GM19438 (cell line): Measurements from ENCODE around the gene APOD.
A peak's percentile ranks its signal among the peaks of the same experiment; 100 is the strongest.

Experiments
- ATAC-seq: cut with Tn5 transposase; IDR thresholded peaks from one replicate; pipeline ENCODE4 v1.9.1; 2021; ENCODE audit warnings: low read depth; ENCODE audit not compliant: unreplicated experiment

The APOD gene

DNA sequence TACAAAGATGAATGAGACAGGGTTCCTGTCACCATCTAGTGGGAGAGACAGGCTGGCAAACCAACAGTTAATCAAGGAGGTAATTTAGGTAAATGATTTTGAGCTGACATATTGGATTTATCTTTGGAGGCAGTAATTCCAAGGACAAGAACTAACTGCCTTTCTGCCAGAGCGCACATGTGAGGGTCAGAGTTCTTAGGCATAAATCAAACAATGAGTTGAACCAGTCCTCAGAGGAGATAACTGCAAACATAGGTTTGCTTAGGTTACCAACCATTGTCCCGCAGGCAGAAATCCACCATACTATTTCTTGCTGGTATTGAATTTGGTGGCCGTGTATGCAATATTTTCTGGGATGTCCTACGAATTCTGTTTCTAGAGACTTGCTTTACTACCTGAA, 26.4 kb downstream of the APOD start:
- ATAC-seq = no peak

DNA sequence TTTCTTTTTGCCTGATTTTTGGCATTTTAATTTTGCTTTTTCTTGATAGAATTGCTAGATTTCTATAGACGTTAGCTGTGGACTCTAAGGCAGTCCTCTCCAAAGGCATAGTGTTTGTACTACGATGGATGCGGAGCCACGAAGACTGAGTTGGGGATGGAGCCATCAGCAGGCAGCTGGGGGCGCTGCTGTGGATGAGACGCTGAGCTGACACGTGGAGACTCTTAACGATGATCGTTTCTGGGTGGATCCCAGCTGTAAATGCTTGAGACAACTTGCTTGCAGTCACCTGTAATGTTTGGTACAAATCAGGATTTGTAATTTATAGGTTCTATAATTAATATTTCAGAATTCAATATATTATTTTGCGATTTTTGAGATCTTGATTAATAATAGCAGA, 27.4 kb downstream of the APOD start:
- no peak for ATAC-seq

DNA sequence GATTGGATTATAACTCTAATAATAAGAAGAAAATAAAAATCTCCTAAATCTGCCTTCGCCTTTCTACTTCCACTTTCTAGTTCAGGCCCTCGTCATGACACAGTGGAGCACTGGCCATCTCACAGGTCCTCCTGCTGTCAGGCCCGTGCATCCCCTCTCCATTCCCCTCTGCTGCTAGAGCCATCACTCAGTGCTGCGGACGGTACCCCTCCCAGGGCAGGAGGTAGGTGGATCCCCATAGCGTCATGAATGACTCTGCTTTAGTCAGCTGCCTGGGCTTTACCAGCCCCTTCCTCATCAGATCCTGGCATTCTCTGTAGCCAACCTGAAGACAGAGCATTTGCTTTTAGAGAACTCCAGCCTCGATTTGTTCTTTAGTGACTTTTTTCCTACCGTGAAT, 28.6 kb downstream of the APOD start:
- no peak for ATAC-seq

DNA sequence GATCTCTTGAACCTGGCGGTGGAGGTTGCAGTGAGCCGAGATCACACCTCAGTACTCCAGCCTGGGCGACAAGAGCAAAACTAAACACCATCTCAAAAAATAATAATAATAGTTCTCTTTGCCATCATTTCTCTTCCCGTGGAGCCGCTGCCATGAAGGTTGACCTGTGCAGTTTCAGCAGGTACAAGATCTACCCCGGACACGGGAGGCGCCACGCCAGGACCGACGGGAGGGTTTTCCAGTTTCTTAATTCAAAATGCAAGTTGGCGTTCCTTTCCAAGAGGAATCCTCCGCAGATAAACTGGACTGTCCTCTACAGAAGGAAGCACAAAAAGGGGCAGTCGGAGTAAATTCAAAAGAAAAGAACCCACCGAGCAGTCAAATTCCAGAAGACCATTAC, 29.3 kb downstream of the APOD start:
- no peak for ATAC-seq

DNA sequence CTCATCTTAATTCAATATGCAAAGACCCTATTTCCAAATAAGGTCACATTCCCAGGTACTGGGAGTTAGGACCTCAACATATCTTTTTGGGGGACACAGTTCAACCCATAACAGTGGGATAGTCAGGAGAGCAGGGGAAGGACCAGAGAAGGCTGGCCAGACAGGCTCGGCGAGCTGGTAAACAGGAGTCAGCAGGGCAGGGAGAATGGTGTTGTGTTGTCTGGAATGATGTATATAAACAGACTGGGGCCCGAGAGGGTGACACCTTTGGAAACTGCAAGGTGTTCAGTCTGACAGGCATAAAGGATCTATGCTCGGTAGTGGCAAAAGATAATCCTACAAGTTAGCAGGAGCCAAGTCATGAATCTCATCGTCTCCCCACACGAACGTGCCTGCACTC, 30.5 kb downstream of the APOD start:
- ATAC-seq = no peak

DNA sequence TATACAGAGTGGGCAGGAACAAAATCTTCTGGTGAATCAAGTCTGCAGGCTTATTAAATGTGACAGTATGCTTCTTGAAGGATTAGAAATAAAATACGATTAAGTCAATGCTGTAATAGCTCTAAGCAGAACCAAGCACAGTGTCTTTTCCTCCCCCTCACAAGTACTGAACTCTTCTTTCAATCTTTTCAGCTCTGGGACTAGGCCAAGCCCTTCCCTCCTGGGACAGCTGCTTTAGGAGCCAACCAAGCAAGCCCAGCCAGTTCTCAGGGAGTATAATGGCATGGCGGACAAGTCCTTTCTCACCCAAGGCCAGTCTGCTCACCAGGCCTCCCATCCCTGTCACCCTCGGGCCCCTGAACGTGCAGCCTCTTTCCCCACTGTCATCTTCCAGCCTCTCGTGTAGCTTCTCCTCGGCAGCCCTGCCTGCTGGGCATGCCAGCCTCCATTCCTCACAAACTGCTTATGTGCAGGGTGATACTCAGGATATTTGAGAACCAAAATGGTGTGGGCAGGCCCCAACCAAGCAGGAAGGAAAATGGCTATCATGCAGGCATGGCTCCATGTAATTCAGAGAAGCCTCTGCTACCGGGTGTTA, 32.3 kb downstream of the APOD start:
- no peak for ATAC-seq

DNA sequence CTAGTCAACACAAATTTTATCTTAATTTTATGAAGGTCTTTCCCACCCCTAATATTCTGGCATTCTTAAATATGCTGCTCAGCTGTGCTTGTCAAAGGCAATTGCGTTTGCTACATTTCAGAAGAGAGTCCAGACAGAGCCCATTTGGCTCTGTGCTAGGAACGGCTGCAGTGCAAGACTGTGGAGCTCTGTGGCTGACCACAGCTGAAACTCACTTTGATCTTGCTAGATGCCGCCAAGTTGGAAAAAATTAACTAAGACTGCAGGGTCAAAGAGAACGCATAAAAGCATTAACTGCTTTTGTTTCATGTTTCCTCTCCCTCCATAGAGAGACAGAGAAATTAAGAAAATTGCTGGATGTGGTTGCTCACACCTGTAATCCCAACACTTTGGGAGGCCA, 33.0 kb downstream of the APOD start:
- ATAC-seq = peak; percentile 65

DNA sequence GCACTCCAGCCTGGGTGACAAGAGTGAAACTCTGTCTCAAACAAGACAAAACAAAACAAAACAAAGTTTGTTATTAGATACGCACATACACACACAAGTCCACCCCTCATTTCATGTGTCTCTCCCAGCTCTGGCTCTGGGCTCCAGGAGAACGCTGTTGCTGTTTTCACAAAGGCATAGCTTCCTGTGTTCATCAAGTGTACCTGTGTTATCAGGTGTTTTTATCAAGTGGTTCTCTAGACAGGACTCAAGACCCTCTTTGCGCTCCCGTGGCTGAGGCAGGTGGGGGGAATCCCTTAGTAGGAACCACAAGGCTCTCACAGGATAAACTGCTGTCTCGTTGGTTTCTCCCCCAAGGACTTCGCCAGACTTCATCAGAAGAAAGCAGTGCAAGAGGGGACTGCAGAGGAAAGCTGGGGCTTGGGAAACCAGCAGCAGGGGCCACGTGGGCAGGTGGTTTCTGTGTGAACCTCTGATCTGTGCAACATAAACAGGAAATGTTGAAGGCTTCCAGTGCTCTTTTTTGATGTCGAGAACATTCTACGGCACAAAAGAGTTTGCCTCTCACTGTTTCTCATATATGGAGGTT, 33.7 kb downstream of the APOD start:
- peak; percentile 65 for ATAC-seq

DNA sequence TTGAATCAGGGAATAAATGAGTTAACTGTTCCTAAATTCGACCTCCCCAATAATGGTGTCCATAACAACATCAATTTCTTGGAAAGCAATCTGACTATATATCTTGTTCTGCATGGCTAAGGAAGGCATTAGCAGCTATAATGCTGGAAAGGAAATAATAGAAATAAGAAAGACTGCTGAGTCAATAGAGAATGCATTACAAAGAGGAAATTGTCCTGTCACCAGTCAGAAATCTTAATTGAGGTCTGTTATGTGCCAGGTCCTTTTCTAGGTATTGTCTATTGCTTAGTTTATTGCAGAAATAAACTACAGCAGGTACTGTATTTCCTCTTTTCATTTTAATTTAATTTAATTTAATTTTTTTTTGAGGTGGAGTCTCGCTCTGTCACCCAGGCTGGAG, 34.8 kb downstream of the APOD start:
- no peak for ATAC-seq

DNA sequence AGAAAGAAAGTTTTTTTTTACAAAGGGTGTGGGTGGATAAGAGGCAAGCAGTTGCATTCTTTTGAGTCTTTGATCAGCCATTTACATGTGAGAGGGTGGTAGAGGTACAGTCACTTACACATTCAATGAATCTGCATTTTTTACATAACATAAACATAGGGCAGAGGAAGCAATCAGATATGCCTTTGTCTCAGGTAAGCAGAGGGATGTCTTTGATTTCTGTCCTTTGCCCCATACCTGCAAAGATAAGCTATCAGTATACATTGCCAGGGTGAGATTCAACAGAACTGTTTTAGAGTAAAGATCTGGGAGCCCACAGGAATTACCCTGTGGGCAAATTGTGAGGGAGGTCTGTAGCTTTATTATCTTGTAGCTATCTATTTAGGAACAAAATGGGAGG, 35.2 kb downstream of the APOD start:
- ATAC-seq = no peak

DNA sequence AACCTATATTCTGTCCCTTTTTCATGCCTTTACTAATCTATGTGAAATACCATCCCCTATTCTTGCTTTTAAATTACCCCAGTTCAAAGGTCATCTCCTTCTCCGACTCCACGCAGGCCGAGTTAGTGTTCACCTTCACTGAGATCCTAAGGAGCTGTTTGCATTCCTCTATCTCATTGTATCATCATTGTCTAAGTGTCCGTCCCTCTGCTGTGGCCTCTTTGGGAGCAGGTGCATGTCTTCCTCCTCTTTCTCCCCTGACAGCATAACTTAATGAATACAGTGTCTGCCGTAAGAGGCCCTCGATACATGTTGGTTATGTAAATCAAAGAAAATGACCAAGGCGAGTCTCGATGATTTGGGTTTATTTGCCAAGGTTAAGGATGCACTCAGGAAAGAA, 35.7 kb downstream of the APOD start:
- no peak for ATAC-seq

DNA sequence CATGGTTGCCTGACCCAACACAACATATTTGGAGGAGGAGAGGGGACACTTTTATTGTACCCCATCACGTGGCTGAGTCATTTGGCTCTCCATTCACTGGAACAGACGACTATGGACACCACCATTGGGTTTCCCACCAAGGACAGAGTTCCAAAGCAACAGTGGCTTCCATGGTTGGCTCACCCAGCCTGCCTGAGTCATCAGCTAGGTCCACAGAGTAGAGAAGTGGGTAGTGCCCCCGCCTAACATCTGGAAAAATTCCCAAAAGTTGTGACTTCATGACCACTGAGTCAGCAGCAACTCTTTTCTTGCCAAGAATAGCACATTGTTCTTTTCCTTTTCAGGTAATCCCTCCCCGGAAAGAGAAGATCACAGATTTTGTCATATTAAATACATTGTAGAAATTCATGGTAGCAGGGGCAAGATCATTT, 37.6 kb downstream of the APOD start:
- ATAC-seq = no peak

DNA sequence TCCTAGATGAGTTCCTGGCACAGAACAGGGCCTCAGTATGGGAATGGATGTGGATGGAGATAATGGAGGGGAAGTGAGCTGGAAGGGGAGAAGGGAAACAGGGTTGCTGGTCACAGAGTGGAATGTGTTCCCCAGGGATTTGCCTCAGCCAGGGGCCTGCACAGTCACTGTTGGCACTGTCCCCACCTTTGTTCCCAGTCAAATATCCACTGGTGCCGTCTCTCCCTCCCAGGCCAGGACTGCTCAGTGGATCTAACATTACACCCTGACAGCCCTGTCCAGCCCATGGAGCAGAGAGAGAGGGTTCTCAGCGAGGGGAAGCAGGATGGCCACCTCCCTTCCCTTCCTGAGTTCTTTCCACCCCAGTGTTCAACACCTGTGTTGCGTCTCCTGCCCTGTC, 39.1 kb downstream of the APOD start:
- no peak for ATAC-seq

DNA sequence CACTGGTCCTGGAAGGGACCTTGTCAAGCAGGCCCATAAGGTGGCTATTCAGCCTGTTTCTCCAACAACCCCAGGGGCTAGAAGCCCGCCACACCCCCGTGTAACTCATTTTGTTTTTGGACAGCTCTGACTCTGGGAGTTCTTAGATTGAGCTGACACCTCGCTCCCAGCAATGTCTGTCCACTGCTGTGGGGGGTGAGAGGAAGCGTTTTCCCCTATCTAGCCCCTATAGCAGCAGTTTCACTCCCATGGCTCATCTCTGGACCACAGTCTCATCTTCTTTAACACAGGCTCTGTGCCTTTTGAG, 39.6 kb downstream of the APOD start:
- ATAC-seq = no peak

DNA sequence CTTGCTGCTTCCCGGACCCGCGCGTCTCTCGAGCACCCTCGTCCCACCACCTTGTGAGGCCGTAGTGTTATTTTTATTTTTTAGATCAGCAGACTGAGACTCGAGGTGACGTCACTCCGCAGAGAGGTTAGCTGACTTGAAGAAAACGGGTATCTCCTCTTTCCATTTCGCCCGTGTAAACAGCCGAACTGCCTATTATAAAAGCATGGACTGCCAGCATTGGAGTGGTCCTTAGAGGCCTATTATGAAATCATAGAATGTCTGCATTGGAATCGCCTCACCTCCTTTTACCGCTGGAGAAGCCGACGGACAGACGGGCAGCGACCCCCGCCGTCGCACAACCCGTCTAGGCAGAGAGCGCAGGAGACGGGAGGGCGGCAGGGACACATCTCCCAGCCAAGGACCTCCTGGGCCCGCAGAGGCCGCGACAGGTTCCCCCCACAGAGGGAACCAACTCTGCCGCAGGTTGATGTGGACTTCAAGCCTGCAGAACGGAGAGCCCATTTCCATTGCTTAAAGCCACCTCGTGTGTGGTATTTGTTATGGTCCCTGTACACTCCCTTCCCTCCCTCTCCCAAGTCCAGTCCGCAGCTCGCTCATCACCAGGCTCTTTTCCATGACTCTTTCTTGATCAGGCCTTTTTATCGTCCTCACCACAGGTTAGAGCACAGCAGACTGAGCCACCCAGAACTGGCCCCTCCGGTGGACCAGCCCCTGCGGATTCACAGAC, 40.1 kb downstream of the APOD start:
- ATAC-seq = no peak

DNA sequence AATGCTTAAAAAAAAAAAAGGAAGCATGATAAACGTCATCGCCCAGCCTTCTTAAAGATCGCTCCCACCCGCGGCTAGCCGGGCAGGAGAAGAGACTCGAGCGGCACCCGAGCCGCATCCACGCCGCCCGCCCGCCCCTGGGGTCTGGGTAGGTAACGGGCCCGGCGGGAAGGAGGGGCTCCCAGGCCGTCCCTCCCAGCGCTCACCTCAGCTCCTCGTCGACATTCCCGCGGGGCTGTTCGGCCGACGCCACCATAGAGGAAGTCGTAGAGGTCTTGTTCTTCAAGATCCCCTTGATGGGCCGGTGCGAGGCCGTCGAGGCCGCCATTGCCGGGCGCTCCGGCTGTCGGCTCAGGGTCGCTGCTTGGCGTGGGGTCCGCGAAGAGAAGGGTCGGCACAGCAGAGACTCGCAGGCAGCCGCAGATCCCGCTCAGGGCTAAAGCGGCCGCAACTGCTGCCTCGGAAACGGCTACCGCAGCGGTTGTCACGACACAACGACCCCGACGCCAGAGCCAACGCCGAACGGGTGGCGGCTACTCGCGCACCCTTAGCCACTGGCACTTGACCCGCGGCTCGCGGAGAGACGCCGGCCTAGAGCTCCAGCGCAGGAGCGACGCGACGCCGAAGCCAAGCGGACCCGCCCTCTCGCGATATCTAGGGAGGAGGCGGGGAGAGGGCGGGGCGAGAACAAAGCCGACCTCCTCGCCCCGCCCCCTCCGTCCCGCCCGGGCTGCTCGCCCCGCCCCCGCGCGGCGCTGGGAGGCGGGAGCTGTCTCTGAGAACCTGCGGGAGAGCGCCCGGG, 40.8 kb downstream of the APOD start, which contains the start of gene PPP1R2:
Gene PPP1R2, minus strand, starts transcription at position 628 of the 802 bp plus-strand sequence. Its CDS starts 300 bp downstream, at position 328.
- peak; percentile 61 for ATAC-seq

DNA sequence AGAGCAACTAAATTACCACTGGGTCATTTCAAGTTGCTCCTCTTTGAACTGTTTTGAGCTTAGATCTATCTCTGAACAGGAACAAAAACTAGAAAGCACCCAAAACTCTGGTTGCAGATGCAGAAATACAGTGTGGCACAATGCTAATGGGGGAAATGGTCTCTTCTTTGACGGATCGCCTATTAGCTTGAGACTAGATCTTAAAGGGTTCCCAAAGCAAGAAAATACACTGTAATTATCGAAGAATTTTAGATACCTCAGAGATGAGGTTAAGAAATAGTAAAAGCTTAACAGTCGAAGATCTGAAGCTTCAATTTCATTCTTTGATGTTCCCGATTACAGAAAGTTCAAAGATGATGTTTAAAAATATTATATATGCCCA, 41.4 kb downstream of the APOD start:
- ATAC-seq = no peak

DNA sequence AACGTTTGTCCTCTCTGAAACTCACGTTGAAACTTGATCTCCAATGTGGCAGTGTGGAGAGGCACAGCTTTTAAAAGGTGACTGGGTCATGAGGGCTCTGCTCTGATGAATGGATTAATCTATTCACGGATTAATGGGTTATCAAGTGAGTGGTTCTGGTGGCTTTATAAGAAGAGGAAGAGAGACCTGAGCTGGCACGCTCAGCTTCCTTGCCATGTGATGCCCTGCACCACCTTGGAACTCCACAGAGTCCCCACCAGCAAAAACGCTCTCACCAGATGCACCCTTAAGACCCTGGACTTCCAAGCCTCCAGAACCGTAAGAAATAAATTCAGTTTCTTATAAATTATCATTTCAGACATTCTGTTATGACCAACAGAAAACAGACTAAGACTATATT, 43.2 kb downstream of the APOD start:
- no peak for ATAC-seq

DNA sequence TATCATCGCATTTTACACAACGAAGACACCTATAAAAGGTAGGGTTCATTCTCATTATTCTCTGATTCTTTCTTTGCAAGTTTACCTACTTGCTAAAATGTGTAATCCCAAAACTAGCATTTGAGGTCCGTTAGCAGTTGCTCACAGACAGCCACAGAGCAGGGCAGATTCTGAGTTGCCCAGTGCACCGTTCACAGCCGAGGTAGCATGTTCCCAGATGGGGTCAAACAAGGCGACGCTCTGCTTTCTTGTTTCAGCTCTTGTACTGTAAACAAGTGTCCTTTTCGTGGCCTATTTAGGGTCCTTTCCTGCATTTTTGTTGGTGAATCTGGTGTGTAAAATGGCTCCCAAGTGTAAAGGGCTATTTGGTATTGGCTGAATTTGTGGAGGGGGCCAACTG, 43.7 kb downstream of the APOD start:
- ATAC-seq = no peak

DNA sequence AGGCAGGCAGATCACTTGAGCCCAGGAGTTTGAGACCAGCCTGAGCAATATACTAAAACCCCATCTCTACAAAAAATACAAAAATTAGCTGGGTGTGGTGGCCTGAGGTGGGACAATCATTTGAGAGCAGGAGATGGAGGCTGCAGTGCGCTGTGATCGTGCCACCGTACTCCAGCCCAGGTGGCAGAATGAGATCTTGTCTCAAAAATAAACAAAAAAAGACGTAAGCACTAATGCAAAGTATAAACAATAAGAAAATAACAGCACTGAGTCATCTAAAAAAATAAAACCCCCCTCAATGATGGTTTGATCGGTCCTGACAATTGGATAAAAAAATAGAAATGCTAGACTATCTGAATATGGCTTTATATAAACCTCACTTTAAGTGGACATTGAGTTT, 44.3 kb downstream of the APOD start:
- ATAC-seq = no peak

DNA sequence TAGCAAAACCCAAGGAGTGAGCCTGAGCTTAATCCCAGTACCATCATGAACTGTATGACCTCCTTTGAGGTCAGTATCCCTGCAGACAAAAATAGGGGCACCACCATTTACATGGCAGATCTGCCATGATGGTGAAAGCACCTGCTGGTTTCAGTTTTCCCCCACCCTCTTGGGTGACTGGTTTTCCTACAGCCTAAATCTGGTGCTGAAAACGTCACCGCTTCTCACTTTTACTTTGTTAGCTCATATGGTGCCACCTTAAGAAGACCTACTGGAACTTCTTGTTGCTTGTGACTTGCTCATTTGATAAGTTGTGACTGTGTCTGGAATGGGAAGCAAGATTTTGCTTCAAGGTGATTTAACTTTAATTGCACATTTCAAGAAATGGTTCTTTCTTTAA, 45.7 kb downstream of the APOD start:
- peak; percentile 51 for ATAC-seq

DNA sequence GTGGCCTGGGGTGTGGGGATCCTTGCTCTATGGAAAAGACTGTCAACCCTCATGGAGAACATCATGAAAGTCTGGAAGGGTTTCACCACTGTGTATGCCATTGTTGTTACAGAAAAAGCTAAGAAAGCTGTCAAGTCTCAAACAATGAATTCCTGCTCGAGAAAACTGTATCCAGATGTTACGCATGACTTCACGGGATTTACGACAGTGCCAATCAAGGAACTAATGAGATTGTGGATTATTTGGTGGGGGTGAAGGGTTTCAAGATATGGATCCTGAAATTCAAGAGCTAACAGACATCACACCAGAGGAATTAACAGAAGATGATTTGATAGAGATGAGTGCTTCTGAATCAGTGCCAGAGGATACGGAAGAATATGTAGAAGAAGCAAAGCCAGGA, 48.4 kb downstream of the APOD start:
- no peak for ATAC-seq
